GM18507 (cell line): ENCODE results near the gene RBP3.

Experiments used
- DNase-seq: peaks from one replicate; pipeline ENCODE4 v3.0.0; 2011; ENCODE audit warnings: low read depth; ENCODE audit not compliant: insufficient read length; ENCODE audit errors: extremely low spot score
- FAIRE-seq: peaks from 2 replicates; lab custom pipeline; 2011; peaks lifted over from hg19 to GRCh38; lab: Jason Lieb, UNC

RBP3 gene

DNA sequence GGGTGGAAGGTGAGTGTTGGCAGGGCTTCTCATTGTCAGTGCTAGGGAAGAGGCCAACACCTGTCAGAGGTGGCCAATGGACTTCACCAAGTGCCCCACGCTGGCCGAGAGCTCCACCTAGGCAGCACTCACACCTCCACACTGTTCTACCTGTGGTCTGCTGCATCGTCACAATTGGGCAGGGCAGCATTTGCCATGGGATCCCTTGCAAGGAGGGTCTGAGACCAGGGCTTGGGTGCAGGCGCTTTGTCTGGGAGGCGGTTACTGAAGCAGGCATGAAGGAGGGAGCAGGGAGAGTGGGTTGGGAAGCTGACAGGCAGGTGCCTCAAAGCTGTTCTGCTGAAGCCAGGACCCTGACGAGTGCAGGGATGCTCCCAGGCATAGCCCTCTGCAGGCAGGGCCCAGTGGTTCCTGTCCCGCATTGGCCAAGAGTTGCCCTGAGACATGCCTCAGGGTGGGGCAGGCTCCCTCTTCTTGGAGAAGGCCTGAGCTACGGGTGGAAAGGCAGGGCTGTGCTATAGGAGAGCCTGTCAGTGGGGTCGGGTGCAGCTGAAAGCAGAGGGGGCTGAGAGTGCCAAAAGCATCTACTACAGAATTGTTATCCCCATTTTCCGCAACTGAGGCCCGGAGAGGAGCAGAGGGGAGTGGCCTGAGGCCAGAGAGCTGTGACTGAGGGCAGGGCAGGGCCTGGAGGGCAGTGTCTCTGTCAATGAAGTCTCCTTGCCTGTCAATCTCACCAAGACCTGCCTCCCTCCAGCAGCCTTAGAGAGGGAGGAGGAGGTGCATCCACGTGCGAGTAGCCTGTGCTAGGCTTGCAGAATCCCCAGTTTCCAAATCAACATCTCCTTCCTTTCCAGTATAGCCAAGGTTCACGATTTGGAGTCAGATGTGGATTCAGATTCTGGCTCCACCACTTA, 4.0 kb downstream of the RBP3 start:
- DNase-seq, result no peak
- FAIRE-seq, result no peak

DNA sequence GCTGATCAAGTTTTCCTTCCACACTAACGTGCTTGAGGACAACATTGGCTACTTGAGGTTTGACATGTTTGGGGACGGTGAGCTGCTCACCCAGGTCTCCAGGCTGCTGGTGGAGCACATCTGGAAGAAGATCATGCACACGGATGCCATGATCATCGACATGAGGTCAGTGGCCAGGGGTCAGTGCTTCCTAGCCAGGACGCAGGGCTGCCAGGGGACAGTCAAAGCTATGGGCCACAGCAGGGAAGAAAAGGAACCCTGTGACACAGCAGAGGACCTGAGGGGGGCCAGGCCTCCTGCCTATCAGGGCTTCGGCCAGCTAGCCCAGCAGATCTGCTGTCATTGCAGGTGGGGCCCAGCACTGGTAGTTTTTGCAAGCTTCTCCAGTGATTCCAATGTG, 5.2 kb downstream of the RBP3 start:
- no peak for FAIRE-seq
- no peak for DNase-seq

DNA sequence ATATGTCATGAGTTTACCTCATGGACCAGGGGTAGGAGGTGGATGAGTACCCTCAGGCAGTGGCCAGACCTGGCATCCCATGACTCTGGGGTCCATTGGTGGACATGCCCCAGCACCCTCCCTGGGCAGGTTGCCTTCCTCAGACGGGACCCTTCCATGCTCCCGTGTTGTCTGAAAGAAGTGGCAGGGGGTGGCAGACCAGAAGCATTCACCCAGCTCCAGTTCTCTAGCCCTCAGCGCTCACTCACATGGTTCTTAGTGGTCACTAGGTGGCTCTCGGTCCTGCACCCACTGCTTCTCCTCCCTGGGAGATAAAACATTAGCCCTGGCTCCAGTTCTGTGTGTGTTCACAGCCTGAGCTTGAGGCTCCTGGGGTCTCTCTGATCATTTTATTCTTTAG, 6.0 kb downstream of the RBP3 start:
- DNase-seq (no peak), FAIRE-seq (no peak)

DNA sequence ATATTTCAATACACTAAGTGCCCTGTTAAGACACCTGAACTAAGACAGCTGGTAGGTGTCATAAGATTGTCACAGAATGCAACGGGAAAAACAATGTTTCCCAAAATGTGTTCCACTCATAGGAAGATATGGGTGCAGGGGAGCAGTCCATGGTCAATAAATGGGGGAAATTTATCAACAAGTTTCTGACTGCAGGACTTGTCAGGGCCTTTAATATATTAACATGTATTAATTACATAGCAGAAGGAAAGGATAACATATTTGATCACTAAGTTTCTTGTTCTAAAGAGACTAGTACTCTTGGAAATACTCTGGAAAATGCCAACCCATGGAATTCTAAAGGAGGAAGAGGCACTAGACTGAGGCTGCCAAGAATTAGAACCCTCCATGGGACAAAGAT, 6.7 kb downstream of the RBP3 start:
- no peak for FAIRE-seq
- DNase-seq, result no peak

DNA sequence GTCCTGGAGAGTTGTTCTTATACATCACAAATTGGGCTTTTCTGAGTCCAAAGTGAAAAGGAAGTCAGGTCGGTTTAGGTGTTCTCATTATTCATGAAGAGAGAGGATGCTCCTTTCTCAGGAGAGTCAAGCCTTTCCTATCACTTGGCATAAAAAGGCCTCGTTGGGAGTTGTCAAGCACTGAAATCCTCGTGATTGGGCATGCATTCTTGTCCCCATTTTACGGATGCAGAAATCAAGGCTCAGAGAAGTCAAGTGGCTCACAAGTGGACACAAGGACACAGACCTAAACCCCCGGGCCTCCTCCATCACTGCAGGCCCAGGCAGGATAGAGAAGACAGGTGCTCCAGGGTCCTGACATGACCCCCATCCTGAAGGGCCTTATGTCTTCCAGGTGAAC, 8.5 kb downstream of the RBP3 start:
- FAIRE-seq (no peak), DNase-seq (no peak)

GRCh38 chr10:47357131-47357582, 9.0 kb downstream of the RBP3 start:
- FAIRE-seq (no peak), DNase-seq (no peak)

DNA sequence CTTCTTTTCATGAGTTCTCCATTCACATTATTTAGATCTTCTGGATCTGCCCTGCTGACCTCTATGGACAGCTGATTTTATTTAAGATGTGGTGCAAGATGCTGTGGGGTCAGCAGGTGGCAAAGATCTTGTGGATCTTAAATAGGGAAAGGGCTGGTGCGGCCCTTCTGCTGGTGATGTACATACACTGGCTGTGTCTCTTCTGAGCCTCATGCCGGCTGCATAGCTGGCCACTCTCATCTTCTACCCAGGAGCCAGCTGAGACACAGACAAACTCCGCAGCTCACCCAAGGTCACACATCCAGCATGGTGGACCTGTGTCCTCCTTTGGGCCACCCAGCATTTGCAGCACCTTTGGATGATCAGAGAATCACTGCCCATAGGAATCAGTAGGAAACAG, 9.7 kb downstream of the RBP3 start:
- DNase-seq (no peak), FAIRE-seq (no peak)

DNA sequence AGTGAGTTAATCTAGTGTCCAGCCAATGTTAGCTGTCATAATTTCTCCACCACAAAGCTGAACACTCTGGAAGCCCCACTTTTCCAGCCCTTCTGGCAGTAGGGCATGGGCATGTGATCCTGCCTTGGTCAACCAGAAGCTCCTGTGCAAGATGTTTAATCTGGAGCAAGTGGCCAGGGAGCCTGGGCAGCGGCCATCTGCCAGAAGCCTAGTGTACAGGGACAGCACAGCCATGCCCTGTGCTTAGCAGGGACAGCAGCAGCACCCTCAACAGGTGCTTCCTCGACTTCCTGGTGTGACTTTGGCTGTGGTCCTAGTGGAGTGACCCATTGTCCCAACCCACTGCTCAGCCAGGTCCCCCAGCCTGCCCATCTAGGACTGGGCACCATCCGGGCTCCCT, 10.3 kb downstream of the RBP3 start:
- DNase-seq (no peak), FAIRE-seq (no peak)

DNA sequence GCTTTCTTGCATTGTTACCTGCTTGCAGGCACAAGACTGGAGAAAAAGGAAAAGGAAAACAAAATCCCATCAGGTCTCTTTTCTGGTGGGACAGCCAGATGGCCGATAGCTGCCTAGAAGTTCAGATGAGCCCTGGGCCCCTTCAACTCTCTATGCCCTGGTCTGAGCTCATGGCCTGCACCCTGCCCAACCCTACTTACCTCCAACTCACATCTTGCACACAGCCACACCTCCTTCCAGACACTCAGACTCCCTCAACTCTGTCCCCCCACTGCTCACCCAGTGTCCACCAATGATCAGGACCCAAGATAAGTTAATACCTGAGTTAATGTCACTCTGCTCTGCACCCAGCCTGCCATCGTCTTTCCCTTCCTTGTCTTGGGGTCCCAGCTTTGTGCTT, 10.9 kb downstream of the RBP3 start:
- FAIRE-seq (no peak), DNase-seq (no peak)

DNA sequence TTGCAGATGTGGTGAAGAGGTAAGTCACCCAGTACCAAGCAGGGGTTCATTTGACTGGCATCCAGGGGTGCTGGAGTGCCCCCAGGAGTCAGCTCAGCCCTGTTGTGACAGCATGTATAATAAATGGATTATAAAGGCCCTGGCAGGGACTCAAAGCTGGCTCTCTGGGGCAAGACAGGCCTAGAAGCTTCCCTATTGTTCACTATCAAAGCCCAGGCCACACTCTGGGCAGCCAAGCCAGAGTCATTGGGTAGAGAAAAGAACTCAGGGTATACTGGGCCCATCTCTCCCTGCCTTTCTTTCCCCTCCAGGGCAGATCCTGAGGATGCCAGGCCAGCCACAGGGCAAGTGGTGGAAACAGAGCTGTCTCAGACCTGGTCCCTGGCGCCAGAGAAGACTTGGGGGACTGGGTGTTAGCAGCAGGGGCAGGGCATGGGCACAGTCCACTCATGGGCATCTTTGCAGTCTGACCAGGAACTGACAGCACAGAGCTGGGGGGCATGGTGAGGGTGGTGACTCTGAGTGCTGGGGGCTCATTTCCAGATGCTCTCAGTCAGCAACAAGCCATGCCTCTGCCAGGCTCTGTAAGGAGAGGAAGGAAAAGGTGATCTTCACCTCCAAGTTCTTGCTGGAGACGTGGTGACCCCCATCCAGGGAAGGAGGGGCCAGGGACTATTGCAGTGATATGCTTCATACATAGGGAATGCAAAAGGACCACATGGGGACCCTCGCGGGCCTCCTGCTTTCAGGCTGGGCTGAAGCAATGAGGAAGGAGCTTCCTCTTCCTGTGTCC, 11.7 kb downstream of the RBP3 start:
- FAIRE-seq, result no peak

DNA sequence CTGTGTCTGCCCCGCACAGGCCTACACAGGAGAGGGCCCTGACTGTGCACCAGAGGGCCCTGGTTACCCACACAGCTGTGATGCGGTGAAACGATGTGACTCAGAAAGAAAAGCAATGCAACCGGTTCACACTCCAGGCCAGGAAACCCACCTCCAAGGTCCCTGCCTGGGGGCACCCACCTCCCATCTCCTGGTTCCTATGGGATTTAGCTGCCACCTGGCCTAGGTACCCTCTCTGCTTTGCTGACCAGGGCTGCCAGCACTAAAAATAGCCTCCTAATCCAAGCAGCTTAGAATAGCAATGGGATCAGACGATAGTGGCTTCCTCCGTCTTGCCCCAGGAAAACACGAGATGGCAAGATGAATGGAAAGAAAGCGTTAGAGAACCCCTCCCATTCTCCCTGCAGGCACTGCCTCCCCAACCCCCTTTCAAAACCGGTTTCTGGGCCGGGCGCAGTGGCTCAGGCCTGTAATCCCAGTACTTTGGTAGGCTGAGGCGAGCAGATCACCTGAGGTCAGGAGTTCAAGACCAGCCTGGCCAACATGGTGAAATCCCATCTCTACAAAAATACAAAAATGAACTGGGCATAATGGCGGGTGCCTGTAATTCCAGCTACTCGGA, 12.4 kb downstream of the RBP3 start:
- no peak for DNase-seq
- no peak for FAIRE-seq

More for the DNA sequence above, 11.7 kb downstream of the RBP3 start:
- DNase-seq, result no peak

GRCh38 chr10:47361293-47361692, 13.1 kb downstream of the RBP3 start:
- FAIRE-seq (no peak), DNase-seq (no peak)

GRCh38 chr10:47362199-47362598, 14.0 kb downstream of the RBP3 start:
- no peak for FAIRE-seq
- DNase-seq, result no peak

GRCh38 chr10:47363781-47364180, 15.6 kb downstream of the RBP3 start:
- FAIRE-seq (no peak), DNase-seq (no peak)

DNA sequence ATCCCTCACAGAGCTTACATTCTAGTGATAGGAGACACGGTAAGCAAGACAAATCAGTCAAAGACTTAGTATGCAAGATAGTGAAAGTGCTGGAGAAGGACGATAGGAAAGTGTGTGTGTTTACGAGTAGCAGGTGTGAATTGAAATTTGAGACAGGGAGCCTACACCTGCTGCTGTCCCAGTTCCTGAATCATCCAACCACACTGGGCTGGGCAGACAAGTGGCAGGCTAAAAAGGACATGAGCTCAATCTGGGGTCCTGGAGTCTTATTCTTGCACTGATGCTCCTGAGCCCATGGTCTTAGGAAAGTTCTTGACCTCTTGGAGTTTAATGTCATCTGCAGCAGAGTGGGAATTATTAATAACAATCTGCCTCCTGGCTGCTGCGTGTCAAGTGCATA, 16.2 kb downstream of the RBP3 start:
- DNase-seq, result no peak
- no peak for FAIRE-seq

DNA sequence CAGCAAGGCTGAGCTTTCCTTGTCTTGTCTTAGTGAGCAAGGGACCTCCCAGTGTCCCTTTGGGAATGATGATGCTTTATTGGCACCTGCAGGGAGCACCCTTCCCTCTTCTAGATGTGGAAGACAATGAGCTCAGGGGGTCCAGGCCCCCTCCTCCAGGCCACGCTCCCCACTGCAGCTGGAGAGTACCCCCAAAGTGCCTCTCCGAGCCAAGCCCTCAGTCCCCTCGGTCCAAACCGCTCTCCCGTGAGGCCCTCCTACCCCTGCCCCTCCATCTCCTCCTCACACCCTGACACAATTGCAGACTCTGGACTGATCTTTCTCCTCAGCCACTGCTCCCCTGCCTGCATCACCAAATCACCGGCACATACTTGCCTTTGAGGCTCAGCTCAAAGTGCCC, 16.7 kb downstream of the RBP3 start:
- DNase-seq (no peak), FAIRE-seq (no peak)

- DNase-seq, result no peak
- no peak for FAIRE-seq
Measured at GRCh38 chr10:47365431-47366180, 17.4 kb downstream of the RBP3 start.

DNA sequence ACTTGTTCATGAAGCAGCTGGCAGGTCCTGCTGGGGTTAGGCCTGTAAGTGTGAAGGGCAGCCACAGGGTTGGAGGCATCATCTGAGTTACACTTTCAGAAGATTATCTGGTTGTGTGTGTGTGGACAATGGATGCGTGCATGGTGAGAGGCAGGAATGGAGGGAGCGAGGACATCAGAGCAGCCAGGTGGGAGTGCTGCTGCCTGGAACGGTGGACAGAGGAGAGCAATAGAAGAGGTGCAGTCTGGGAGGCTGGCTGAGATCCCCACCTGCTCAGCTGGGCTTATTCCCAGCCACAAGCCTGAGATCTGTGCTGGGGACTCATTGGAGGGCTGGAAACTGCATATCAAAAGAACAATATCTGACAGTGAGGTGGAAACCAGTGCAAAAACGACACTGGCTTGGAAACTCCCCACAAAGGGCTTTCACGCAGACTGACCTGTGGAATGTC, 18.0 kb downstream of the RBP3 start:
- FAIRE-seq, result no peak

DNA sequence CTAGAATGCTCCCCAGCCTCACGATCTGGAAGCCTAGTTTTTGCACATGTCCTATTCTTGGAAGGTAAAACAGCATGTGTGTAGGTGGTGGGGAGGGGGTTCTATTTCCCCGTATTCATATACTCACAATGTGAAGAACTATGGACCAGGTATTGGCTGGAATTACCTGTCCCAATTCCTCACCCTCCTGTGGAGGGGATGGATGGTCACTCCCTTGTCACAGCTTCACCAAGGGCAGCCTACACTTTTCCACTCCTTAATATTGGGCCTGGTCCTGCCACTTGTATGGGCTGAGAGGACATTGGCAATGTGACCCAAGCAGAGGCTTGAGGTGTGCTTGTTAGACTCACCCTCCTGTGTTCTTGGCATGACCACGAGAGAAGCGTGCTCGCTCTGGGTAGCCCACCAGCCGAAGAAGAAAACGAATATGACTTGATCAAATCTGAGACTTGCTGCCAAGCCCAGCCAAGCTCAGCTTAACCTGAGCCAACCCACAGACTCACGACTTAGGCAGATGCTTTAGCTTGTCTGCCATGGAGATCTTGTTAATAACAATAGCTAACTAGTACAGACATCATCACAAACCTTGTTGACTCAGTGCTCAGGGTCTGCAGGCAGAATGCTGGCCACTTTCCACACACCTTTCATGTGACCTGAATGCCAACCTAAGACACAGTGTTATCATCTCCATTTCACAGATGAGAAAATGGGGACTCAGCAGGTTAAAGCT, 18.7 kb downstream of the RBP3 start:
- FAIRE-seq, result no peak

More for the DNA sequence above, 18.0 kb downstream of the RBP3 start:
- no peak for DNase-seq

More for the DNA sequence above, 18.7 kb downstream of the RBP3 start:
- no peak for DNase-seq
